Dedifferentiated amniotic fluid mesenchymal stem cell (primary cell): ENCODE data around the gene NCKAP5.
"Not testable (repeated sequence)": the region's sequence is repeated elsewhere in the genome, so short reads cannot be mapped to it uniquely, and the experiment has no call there.

ENCODE experiments used
- DNase-seq: peaks from one replicate; pipeline ENCODE4 v3.0.0-alpha.2; 2016; ENCODE audit errors: extremely low spot score

NCKAP5 gene

GRCh38 chr2:133497270-133497893 lies 70.9 kb downstream of the NCKAP5 start:
- DNase-seq = no peak

DNA sequence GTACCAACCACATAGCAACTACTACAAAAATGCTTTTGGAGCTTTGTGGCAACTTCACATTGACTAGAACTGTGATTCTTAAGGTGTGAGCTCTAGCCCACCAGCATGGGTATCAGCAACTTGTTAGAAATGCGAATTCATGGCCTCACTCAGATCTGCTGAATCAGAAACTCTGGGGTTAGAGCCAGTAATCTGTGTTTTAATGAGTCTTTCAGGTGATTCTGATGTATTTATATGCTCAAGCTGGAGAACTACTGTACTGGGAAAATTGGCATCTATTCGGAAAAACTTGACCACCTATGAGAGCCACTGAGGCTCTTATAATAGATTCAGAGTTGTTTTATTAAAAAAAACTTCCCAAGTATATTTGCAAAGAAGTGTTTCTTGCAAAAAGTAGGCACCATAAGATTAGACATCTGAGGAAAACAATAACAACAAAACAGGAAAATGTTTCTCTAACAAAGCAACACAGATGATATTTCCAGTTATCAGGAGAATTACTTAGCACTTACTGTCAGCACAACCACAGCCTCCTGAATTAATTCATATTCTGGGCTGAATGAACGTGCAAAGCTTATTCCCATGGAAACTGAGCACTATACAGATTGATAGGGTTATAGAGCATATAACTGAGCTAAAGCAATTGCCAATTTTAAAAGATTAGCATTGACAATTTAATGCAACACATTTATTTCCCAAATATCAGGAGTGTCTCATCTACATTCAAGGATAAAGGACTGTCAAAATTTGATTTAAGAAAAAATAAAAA lies 71.6 kb downstream of the NCKAP5 start:
- no peak for DNase-seq

DNA sequence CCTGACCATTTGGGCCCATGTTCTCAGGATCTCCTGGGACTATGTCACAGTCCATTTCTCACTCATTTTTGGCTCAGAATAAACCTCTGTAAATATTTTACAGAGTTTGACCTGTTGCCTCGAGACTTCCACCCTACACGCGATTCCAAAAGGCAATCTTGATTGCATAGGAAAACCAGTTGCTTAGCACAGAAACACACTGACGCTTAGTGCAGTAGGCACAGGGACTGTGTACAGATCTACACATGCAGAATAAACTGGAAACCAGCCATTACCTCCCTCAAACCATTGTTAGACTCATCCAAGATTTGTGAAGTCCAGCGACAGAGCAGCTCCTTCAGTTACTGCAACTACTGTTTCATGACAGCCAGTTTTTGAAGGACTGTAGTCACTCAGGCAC lies 73.0 kb downstream of the NCKAP5 start:
- DNase-seq = no peak

DNA sequence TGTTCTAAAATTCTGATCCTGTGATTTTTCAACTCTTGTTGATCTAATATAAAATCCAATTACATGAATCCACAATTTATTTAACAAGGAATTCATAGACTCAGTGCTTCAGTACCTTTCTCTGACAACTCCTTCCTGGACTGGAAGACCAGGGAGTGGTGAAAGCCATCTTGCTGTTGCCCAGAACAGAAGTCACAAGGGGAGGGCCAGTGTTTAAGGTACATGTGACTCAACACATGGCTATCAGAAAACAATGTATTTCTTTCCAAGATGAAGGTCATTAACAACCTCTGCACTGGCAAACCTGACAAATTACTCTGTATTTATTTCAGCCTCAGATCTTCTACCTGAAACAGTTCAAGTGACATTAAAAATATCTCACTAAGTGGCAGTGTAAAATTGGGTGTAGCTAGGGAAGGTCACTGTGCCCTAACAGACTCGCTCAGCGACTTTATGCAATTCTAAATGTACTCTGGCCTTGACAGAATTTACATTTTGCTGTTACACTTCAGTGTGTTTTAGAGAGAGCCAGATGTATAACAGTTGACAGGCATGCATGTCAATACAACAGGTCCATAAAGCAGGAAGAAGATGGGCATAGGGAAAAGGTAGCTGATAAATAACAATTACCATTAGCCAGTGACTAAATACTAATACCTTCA lies 75.4 kb downstream of the NCKAP5 start:
- no peak for DNase-seq

GRCh38 chr2:133490411-133490980 lies 77.8 kb downstream of the NCKAP5 start:
- DNase-seq = no peak

DNA sequence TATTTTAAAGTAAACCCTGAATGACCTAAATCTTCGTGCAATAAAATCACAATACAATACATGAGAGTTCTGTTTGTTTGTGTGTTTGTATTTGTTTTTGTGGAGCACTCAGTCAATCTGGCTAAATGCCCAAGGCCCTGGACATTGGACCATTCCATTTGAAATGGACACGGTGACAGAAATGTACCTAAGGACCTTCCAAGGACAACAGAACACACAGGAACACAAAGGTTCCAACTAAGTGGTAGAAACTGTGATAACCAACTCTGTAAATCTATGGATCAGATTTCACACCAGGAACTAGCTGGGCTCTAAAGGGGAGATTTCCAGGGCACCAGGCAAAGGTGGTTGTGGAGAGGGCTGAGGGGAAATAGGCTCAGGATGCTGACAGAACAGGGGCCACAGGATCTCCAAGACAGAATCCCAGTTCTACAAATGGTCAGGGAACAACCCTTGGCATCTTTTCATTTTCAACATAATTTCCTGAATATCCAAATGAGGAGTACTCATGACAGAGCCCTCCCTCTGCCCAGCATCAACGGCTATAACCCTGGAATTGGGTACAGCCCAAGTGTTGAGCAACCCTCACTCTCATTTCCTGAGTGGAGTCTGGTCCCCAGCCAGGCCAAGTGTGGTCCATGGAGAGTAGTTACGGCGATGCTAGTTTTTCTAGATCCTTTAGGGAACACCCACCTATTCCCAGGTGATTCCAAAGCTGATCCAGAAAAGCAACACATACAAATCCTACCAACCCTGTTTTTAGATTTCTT lies 78.4 kb downstream of the NCKAP5 start:
- no peak for DNase-seq

DNA sequence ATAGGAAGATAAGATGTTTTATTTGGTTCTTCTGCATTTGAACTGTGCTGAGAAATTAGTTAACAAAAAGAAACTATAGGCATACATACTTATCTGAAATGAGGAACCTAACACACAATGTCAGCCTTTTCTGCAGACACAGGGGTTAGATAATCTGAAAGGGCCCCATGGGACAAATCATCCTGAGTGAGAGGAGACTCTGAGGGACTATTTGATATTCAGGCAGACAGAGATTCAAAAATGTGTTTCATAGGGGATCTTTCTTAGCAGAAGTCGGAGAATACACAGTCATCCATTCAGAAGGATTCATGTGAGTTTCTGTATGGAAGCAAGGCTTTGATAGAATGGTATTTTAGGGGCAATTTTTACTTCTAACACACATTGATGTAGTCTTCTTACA lies 79.1 kb downstream of the NCKAP5 start:
- DNase-seq = no peak

- no peak for DNase-seq
These were observed 81.5 kb downstream of the NCKAP5 start for GRCh38 chr2:133486771-133487191.

DNA sequence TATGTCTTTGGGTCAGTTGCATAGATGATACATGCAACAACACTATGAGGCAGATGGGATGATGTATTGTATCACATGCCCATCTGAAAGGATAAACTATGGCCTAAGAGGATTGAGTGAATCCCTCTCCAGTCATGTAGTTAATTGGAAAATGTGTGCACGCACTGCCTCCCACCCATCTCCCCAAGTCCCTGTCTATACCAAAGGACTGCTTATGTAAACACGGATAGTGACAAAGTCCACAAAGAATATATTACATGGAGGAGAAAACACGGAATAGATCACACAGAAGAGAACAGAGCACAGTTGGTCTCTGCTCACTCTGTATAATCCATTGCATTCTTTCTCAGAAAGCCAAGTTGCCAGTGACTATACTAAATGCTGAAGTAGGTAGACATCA lies 82.4 kb downstream of the NCKAP5 start:
- no peak for DNase-seq

GRCh38 chr2:133484784-133485183 lies 83.5 kb downstream of the NCKAP5 start:
- DNase-seq = no peak

DNA sequence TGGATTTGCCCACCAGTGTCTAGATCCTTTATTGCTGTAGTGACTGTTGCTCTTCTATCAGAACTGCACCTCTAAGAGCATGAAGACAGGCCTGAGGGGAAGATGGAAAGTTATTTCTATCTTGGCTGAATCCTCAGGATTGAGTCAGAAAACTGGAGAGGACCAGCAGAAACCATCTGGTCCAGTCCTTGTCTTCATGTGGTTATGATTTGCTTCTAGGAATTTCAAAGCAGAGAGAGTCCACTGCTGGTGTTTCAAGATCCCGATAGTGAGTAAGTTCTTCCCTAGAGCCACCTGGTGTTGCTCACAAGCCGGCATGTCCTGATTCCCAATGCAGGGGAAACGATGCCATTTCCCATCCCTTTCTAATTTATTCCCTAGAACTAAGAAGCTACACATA lies 84.2 kb downstream of the NCKAP5 start:
- no peak for DNase-seq

DNA sequence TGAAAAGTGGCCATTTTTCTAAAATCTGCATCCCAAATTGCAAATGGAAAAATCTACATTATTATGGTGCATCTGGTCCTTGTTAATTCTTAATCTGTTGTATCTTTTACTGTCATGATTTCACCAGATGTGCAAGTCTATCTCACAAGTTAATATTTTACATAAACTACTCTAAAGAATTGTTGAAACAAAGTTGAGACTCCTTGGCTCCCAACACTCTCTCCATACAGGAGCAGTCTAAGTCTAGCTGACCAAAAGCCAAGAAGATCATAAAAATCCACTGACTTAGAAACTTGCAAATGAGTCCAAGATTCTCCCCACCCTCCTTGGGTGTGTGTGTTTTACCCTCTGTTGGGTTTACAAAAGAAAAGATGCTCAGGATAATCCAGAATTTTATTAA lies 85.1 kb downstream of the NCKAP5 start:
- DNase-seq = no peak

DNA sequence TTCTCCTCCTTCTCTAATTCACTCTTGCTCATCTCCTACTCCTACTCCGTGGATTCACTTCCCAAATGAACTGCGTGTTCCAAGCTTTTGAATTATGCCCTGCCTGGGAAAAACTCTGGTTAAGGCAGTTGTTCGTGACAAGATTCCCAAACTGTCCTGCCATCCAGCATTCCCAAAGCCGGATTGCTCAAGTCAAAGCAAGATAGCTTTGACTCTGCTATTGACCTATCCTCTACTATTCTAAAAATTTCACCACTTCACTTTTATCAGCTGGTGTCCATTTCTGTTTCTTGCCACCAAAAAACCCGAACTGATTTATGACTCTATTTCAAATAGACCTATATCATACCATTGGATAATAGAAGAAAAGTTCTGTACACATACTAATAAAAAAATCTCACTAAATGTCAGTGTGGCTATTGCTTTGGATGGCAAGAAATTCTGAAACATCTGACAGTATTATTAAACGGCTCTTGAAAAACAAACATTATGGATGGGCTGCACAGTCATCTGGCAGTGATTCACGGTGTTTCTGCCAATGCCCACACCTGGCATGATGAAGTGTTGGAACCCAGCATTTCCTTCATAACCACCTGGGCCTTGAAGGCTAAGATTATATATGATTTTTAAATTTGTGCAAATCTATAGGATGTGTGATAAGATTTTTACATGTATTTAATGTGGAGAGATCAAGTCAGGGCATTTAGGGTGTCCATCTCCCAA lies 87.4 kb downstream of the NCKAP5 start:
- no peak for DNase-seq

- DNase-seq = no peak
These were observed 90.7 kb downstream of the NCKAP5 start for GRCh38 chr2:133477616-133477990.

GRCh38 chr2:133476931-133477615 lies 91.2 kb downstream of the NCKAP5 start:
- DNase-seq = no peak

GRCh38 chr2:133476286-133476685 lies 92.0 kb downstream of the NCKAP5 start:
- no peak for DNase-seq

DNA sequence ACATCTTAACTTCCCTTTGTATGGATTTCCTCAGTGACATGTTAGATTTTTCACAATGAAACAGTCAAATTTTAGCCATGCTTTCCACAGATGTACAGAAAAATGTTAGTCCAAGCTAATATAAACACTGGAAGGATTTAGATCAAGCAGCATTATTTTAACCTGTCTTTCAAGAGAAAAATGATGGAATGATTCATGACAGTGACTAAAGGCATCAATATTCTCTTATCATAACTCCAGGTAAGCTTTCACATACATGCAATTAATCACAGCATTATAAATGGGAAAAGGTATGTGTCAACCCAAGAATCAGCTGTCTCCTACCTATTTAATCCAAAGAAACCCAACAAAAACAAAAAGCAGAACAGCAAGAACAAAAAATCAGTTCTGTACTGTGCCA lies 92.7 kb downstream of the NCKAP5 start:
- no peak for DNase-seq

- not testable (repeated sequence) for DNase-seq
These were observed 97.8 kb downstream of the NCKAP5 start for GRCh38 chr2:133470446-133470845.

DNA sequence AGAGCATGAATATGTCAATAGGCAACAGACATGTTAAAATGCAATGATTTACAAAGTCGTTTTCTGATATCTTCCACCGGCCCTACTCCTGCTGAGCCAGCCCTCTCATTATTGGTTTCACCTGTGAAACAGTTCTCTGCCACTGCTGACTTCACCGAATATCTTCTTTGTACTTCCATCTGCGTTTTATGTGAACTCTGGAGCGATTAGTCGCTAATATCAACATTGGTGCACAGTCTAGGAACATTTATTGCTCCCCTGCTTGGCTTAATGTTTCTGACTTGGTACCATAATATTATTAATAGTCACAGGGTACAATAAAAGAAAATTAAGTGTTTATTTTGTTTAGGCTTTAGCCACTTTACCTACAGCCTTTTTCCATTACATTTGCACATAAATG lies 105.5 kb downstream of the NCKAP5 start:
- DNase-seq = no peak

GRCh38 chr2:133461484-133461883 lies 106.8 kb downstream of the NCKAP5 start:
- DNase-seq = no peak

- DNase-seq = no peak
These were observed 108.7 kb downstream of the NCKAP5 start for GRCh38 chr2:133459590-133459989.
